Measurements from ENCODE around the gene OSCAR.

GRCh38 chr19:54149021-54149812, 48.6 kb upstream of the OSCAR start:
- no peak for TF ChIP-seq POLR2A (IDR thresholded peaks at IDR 0.05)
- TF ChIP-seq, protein P1, sequence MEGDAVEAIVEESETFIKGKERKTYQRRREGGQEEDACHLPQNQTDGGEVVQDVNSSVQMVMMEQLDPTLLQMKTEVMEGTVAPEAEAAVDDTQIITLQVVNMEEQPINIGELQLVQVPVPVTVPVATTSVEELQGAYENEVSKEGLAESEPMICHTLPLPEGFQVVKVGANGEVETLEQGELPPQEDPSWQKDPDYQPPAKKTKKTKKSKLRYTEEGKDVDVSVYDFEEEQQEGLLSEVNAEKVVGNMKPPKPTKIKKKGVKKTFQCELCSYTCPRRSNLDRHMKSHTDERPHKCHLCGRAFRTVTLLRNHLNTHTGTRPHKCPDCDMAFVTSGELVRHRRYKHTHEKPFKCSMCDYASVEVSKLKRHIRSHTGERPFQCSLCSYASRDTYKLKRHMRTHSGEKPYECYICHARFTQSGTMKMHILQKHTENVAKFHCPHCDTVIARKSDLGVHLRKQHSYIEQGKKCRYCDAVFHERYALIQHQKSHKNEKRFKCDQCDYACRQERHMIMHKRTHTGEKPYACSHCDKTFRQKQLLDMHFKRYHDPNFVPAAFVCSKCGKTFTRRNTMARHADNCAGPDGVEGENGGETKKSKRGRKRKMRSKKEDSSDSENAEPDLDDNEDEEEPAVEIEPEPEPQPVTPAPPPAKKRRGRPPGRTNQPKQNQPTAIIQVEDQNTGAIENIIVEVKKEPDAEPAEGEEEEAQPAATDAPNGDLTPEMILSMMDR (IDR thresholded peaks at IDR 0.05), result no peak
- TF ChIP-seq POLR2AphosphoS5 (IDR thresholded peaks at IDR 0.05), result no peak
- no peak for TF ChIP-seq EP300 (IDR thresholded peaks at IDR 0.05)

Data from suprapubic skin (tissue), 4 donors.